Fibroblast of lung (primary cell): ENCODE measurements around the gene IDI1. TPM values are rescaled to one million over a fixed set of nuclear protein-coding genes. Genes with fewer than 3 reads are reported as not detected.

Source experiments
- DNase-seq, 2 donors: peaks; one replicate each; pipeline versions ENCODE4 v3.0.0 to v3.0.0-alpha.2; 2010; ENCODE audit warnings: low read depth in 2 of 2
- H2AFZ ChIP-seq: 2 replicates; pipeline ENCODE4 v1.5.1; 2012; ENCODE audit warnings: low read length, control low read depth, inconsistent platforms
- H3K27ac ChIP-seq: 2 replicates; pipeline ENCODE4 v1.5.1; 2011; ENCODE audit warnings: low read length, control low read depth; ENCODE audit not compliant: insufficient read depth
- H3K27me3 ChIP-seq: 2 replicates; pipeline ENCODE4 v1.5.1; 2011; ENCODE audit warnings: mild to moderate bottlenecking, low read length; ENCODE audit not compliant: control insufficient read depth, insufficient read depth
- H3K36me3 ChIP-seq: 2 replicates; pipeline ENCODE4 v1.5.1; 2011; ENCODE audit warnings: low read length; ENCODE audit not compliant: control insufficient read depth, insufficient read depth
- H3K4me1 ChIP-seq: 2 replicates; pipeline ENCODE4 v1.5.1; 2011; ENCODE audit warnings: low read length; ENCODE audit not compliant: control insufficient read depth, insufficient read depth; ENCODE audit errors: extremely low read depth
- H3K4me2 ChIP-seq: 2 replicates; pipeline ENCODE4 v1.5.1; 2011; ENCODE audit warnings: low read length, control low read depth; ENCODE audit not compliant: insufficient read depth; ENCODE audit errors: extremely low read depth
- H3K4me3 ChIP-seq, 4 experiments: fragments of 200-600 bp in 1 of 4; sonication (generic) in 1 of 4; replicated peaks in 1 of 4; 2 replicates each; pipeline ENCODE4 v1.5.1; 2011 to 2016; ENCODE audit warnings: low read length in 4 of 4, low read depth in 3 of 4, mild to moderate bottlenecking in 3 of 4, control low read depth in 2 of 4, inconsistent platforms in 1 of 4, mixed read lengths in 1 of 4; ENCODE audit not compliant: insufficient read depth in 1 of 4; ENCODE audit errors: control extremely low read depth in 1 of 4
- H3K79me2 ChIP-seq: 2 replicates; pipeline ENCODE4 v1.5.1; 2012; ENCODE audit warnings: mild to moderate bottlenecking, low read length, inconsistent platforms; ENCODE audit not compliant: control insufficient read depth, insufficient read depth
- H3K9ac ChIP-seq: 2 replicates; pipeline ENCODE4 v1.5.1; 2011; ENCODE audit warnings: mild to moderate bottlenecking, low read length, control low read depth; ENCODE audit not compliant: insufficient read depth
- H3K9me3 ChIP-seq: 2 replicates; pipeline ENCODE4 v1.5.1; 2012; ENCODE audit warnings: low read depth, low read length; ENCODE audit not compliant: control insufficient read depth, insufficient read depth
- H4K20me1 ChIP-seq: 2 replicates; pipeline ENCODE4 v1.5.1; 2011; ENCODE audit warnings: low read length; ENCODE audit not compliant: control insufficient read depth, insufficient read depth; ENCODE audit errors: extremely low read depth
- EZH2 ChIP-seq: IDR thresholded peaks from 2 replicates; pipeline ENCODE4 v1.5.1; 2012; ENCODE audit warnings: low read length, control low read depth, mild to moderate bottlenecking; ENCODE audit errors: missing control alignments
- polyA minus RNA-seq: library from RNA; depleted of rRNA, polyadenylated mRNA; stranded (reverse); fragments of >200 nt; gene quantifications from 2 replicates; pipeline ENCODE4 v1.2.3, GENCODE V29; 2011; ENCODE audit warnings: low replicate concordance
- polyA plus RNA-seq, 2 donors: library from polyadenylated mRNA; depleted of rRNA in 1 of 2; stranded (reverse) in 1 of 2; unstranded in 1 of 2; fragments of >200 nt; gene quantifications; 2 replicates each; pipeline ENCODE4 v1.2.1, GENCODE V29; 2011 to 2012; ENCODE audit warnings: missing spikeins in 1 of 2
- total RNA-seq: library from RNA; depleted of rRNA; stranded (reverse); fragments of >200 nt; gene quantifications from 2 replicates; pipeline ENCODE4 v1.2.1, GENCODE V29; 2014
- TF ChIP-seq, protein P1 (sequence below), 2 donors: IDR thresholded peaks in 1 of 2; conservative IDR thresholded peaks in 1 of 2; 1 replicate in 1 of 2; 2 replicates in 1 of 2; pipeline ENCODE4 v1.5.1; 2011 to 2012; ENCODE audit warnings: low read length in 2 of 2, control low read depth in 1 of 2, inconsistent platforms in 1 of 2, low read depth in 1 of 2, mild to moderate bottlenecking in 1 of 2

Gene IDI1
- 91.7 and 202 TPM in 2 replicates for total RNA-seq
- polyA plus RNA-seq, result 110 and 156 TPM in 2 replicates
- polyA plus RNA-seq (2012), result 80.5 and 109 TPM in 2 replicates
- polyA minus RNA-seq, result 13.3 and 13.4 TPM in 2 replicates

DNA sequence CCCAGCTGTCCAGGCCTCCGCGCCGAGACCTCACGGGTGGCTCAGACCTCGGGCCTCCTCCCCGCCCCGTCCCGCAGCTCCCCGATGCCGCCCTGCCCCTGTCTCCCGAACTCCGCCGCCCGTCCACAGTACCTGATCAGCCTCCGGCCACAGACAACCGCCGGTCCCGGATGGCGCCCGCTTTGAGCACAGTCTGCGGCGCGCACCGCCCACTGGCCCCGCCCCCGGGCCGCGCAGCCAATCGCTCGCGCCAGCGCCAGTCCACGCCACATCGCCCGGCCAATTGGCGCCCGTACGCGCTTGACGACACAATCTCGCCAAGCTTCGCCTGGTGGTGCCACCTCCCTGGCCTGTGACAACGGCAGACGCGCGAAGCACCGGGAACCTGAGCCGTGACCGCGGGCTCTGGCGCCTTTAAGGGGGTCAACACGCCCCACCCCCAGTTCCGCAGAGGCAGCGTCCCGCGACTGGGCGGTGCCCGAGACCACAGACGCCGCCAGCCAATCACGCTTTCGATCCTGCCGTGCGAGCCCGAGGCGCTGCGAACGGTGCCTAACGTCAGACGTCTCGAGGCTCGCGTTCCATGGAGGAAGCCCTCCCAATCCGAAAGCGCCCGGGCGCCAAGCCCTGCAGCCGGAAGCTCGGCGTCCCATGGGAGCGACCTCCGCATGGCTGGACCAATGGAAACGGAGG is at the start of gene IDI1:
Gene IDI1, minus strand, starts transcription at position 388 of the 693 bp plus-strand sequence. Its CDS starts 116 bp downstream, at position 272.
- H4K20me1 ChIP-seq, result peaks cover 1% of the 10 kb centered on the region
- peak within 1 kb of the TSS; percentile 90 for H3K4me2 ChIP-seq
- H2AFZ ChIP-seq, result peak within 1 kb of the TSS; percentile 36

DNA sequence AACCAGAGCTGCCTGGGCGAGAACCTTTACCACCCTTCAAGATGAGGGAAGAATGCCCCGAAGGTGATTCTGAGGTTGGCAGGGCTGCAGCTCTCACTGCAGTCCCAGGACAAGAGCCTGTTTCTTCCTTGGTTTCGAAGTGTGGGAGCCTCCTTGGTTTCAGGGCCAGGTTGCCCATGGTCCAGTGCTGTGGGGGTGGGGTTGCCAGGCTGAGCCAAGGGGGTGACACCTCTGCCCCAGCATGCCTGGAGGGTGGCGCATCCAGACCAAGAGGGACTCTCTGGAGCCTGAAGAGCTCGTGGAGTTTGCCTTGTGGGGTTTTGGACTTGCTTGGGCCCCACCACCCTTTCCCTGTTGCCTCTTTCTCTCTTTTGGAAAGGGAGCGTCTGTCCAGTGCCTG is 48.5 kb upstream of the IDI1 start:
- peaks cover 3% of the 10 kb centered on the region for H3K79me2 ChIP-seq
- H3K9ac ChIP-seq, result no peak overlapping the region
- no peak for DNase-seq
- TF ChIP-seq, protein P1, sequence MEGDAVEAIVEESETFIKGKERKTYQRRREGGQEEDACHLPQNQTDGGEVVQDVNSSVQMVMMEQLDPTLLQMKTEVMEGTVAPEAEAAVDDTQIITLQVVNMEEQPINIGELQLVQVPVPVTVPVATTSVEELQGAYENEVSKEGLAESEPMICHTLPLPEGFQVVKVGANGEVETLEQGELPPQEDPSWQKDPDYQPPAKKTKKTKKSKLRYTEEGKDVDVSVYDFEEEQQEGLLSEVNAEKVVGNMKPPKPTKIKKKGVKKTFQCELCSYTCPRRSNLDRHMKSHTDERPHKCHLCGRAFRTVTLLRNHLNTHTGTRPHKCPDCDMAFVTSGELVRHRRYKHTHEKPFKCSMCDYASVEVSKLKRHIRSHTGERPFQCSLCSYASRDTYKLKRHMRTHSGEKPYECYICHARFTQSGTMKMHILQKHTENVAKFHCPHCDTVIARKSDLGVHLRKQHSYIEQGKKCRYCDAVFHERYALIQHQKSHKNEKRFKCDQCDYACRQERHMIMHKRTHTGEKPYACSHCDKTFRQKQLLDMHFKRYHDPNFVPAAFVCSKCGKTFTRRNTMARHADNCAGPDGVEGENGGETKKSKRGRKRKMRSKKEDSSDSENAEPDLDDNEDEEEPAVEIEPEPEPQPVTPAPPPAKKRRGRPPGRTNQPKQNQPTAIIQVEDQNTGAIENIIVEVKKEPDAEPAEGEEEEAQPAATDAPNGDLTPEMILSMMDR (conservative IDR thresholded peaks at IDR 0.05 in 1 of 2, IDR thresholded peaks at IDR 0.05 in 1 of 2; ENCODE audit: low read depth in 1 of 2, low read length in 2 of 2), result no peak
- no peak overlapping the region for H3K4me2 ChIP-seq
- H3K27ac ChIP-seq, result no peak overlapping the region
- peaks cover 18% of the 10 kb centered on the region for H3K36me3 ChIP-seq
- no peak overlapping the region for H2AFZ ChIP-seq
- H4K20me1 ChIP-seq, result no peaks in the 10 kb centered on the region
- H3K9me3 ChIP-seq, result no peaks in the 10 kb centered on the region
- no peaks in the 10 kb centered on the region for H3K4me1 ChIP-seq
- H3K27me3 ChIP-seq, result no peaks in the 10 kb centered on the region
- no peak overlapping the region for H3K4me3 ChIP-seq

More for the DNA sequence above, at the start of gene IDI1:
- Histone ChIP-seq H3K4me3 (peak within 1 kb of the TSS; percentile 94 to 99 (median 95)), H3K9me3 (no peaks in the 10 kb centered on the region), H3K36me3 (peaks cover 1% of the 10 kb centered on the region), H3K79me2 (peaks cover 68% of the 10 kb centered on the region), H3K27me3 (no peaks in the 10 kb centered on the region), H3K9ac (peak within 1 kb of the TSS; percentile 97), H3K27ac (peak within 1 kb of the TSS; percentile 98), H3K4me1 (peaks cover 4% of the 10 kb centered on the region)
- no peak for TF ChIP-seq EZH2
- TF ChIP-seq, protein P1 (conservative IDR thresholded peaks at IDR 0.05 in 1 of 2, IDR thresholded peaks at IDR 0.05 in 1 of 2; ENCODE audit: low read depth in 1 of 2, low read length in 2 of 2), result no peak
- peak; percentile 98 to 99 for DNase-seq

DNA sequence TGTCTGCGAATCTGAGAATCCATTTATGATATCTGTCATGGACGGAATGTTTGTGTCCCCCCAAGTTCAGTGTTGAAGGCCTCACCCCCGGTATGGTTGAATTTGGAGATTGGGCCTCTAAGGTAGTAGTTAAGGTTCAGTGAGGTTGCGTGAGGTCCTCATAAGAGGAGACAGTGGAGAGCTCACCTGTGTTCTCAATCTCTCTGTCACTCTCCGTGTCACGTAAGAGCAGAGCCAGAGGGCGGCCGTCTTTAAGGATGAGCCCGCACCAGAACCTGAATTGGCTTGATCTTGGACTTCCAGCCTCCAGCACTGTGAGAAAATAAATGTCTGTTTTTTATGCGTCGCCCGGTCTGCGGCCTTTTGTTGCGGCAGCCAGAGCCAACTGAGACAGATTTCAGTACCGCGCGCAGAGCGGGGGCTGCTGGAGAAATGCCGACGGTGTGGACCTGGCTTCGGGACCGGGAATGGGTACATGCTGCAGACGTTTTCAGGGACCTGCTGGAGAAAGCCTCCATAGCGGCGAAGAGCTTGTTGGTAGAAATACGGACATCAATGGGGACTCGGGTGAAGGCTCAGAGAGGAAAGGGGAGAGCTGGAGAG is 47.5 kb upstream of the IDI1 start:
- no peak for TF ChIP-seq EZH2
- TF ChIP-seq, protein P1 (conservative IDR thresholded peaks at IDR 0.05 in 1 of 2, IDR thresholded peaks at IDR 0.05 in 1 of 2; ENCODE audit: low read depth in 1 of 2, low read length in 2 of 2), result no peak
- no peak overlapping the region for H2AFZ ChIP-seq
- H3K79me2 ChIP-seq, result no peaks in the 10 kb centered on the region
- H3K27ac ChIP-seq, result no peak overlapping the region
- DNase-seq, result no peak
- no peak overlapping the region for H3K4me3 ChIP-seq
- H3K36me3 ChIP-seq, result peaks cover 14% of the 10 kb centered on the region
- no peak overlapping the region for H3K9ac ChIP-seq
- H3K4me1 ChIP-seq, result no peaks in the 10 kb centered on the region
- H4K20me1 ChIP-seq, result no peaks in the 10 kb centered on the region
- no peaks in the 10 kb centered on the region for H3K27me3 ChIP-seq
- H3K9me3 ChIP-seq, result no peaks in the 10 kb centered on the region
- H3K4me2 ChIP-seq, result no peak overlapping the region
